SK-N-SH treated with all-trans-retinoic acid at 6 μM for 48 hours (cell line): ENCODE results near the gene PIGN.

Experiments used
- ARNTL ChIP-seq: fragments of 450-650 bp; formaldehyde crosslinking; IDR thresholded peaks from 2 replicates; pipeline ENCODE4 v1.5.0; 2020; ENCODE audit warnings: low read depth, mild to moderate bottlenecking, moderate library complexity, borderline replicate concordance
- BACH2 ChIP-seq: fragments of 250-450 bp; sonication (Bioruptor Pico); IDR thresholded peaks from 2 replicates; pipeline ENCODE4 v1.9.0; 2021; ENCODE audit warnings: mild to moderate bottlenecking, borderline replicate concordance
- CREB5 ChIP-seq: fragments of 250-450 bp; sonication (Bioruptor Pico); IDR thresholded peaks from 2 replicates; pipeline ENCODE4 v1.5.1; 2020; ENCODE audit warnings: low read depth, mild to moderate bottlenecking, moderate library complexity
- ESRRG ChIP-seq: fragments of 250-450 bp; sonication (Bioruptor Pico); IDR thresholded peaks from 2 replicates; pipeline ENCODE4 v1.6.1; 2021; ENCODE audit warnings: mild to moderate bottlenecking
- TOX ChIP-seq: fragments of 250-450 bp; sonication (Bioruptor Pico); IDR thresholded peaks from 2 replicates; pipeline ENCODE4 v1.8.0; 2021; ENCODE audit warnings: mild to moderate bottlenecking, moderate library complexity, borderline replicate concordance
- TSHZ2 ChIP-seq: fragments of 250-450 bp; sonication (Bioruptor Pico); IDR thresholded peaks from 2 replicates; pipeline ENCODE4 v1.5.0; 2020; ENCODE audit warnings: mild to moderate bottlenecking, moderate library complexity
- ZFP3 ChIP-seq: fragments of 250-450 bp; sonication (Bioruptor Pico); IDR thresholded peaks from 2 replicates; pipeline ENCODE4 v1.5.0; 2020; ENCODE audit warnings: mild to moderate bottlenecking, moderate library complexity
- ZFP30 ChIP-seq: fragments of 450-650 bp; formaldehyde crosslinking; IDR thresholded peaks from 2 replicates; pipeline ENCODE4 v1.5.0; 2022; ENCODE audit warnings: mild to moderate bottlenecking, moderate library complexity
- ZNF70 ChIP-seq: fragments of 450-650 bp; formaldehyde crosslinking; IDR thresholded peaks from 2 replicates; pipeline ENCODE4 v1.5.0; 2020; ENCODE audit warnings: mild to moderate bottlenecking, moderate library complexity
- ZNF8 ChIP-seq: fragments of 450-650 bp; formaldehyde crosslinking; IDR thresholded peaks from 2 replicates; pipeline ENCODE4 v1.5.0; 2020; ENCODE audit warnings: mild to moderate bottlenecking, moderate library complexity
- TF ChIP-seq, protein P1 (sequence below): fragments of 250-450 bp; sonication (Bioruptor Pico); IDR thresholded peaks from 2 replicates; pipeline ENCODE4 v1.8.0; 2020; ENCODE audit warnings: mild to moderate bottlenecking, moderate library complexity, borderline replicate concordance

GRCh38 chr18:62080172-62080900 is 106.5 kb downstream of the PIGN start:
- TF ChIP-seq CREB5 (no peak), ESRRG (no peak), ZFP3 (CRISPR knock-in tag) (no peak), ZNF70 (CRISPR knock-in tag) (no peak), BACH2 (CRISPR knock-in tag) (no peak), ZNF8 (CRISPR knock-in tag) (no peak), ZFP30 (CRISPR knock-in tag) (no peak), TOX (CRISPR knock-in tag) (no peak), TSHZ2 (CRISPR knock-in tag) (no peak), ARNTL (CRISPR knock-in tag) (no peak)
- TF ChIP-seq, protein P1, sequence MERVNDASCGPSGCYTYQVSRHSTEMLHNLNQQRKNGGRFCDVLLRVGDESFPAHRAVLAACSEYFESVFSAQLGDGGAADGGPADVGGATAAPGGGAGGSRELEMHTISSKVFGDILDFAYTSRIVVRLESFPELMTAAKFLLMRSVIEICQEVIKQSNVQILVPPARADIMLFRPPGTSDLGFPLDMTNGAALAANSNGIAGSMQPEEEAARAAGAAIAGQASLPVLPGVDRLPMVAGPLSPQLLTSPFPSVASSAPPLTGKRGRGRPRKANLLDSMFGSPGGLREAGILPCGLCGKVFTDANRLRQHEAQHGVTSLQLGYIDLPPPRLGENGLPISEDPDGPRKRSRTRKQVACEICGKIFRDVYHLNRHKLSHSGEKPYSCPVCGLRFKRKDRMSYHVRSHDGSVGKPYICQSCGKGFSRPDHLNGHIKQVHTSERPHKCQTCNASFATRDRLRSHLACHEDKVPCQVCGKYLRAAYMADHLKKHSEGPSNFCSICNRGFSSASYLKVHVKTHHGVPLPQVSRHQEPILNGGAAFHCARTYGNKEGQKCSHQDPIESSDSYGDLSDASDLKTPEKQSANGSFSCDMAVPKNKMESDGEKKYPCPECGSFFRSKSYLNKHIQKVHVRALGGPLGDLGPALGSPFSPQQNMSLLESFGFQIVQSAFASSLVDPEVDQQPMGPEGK, result no peak
